Epidermal melanocyte (primary cell): ENCODE data around the gene CPSF3.
A peak's percentile ranks its signal among the peaks of the same experiment; 100 is the strongest.
"Not testable (repeated sequence)": the region's sequence is repeated elsewhere in the genome, so short reads cannot be mapped to it uniquely, and the experiment has no call there.

ENCODE experiments used
- DNase-seq: peaks from one replicate; pipeline ENCODE4 v3.0.0; 2011; ENCODE audit warnings: low spot score; ENCODE audit not compliant: insufficient read length

CPSF3 gene

GRCh38 chr2:9392898-9393765, 30.3 kb upstream of the CPSF3 start:
- no peak for DNase-seq

- DNase-seq = no peak
Measured at GRCh38 chr2:9394816-9395215, 28.6 kb upstream of the CPSF3 start.

GRCh38 chr2:9397201-9397600, 26.3 kb upstream of the CPSF3 start:
- DNase-seq = no peak

- not testable (repeated sequence) for DNase-seq
Measured at GRCh38 chr2:9398251-9398650, 25.2 kb upstream of the CPSF3 start.

- peak; percentile 77 for DNase-seq
Measured at GRCh38 chr2:9398881-9399780, 24.3 kb upstream of the CPSF3 start.

GRCh38 chr2:9400268-9401058, 23.0 kb upstream of the CPSF3 start:
- no peak for DNase-seq

GRCh38 chr2:9401059-9401547, 22.4 kb upstream of the CPSF3 start:
- DNase-seq = no peak

- no peak for DNase-seq
Measured at GRCh38 chr2:9401646-9402371, 21.6 kb upstream of the CPSF3 start.

- no peak for DNase-seq
Measured at GRCh38 chr2:9403924-9404323, 19.5 kb upstream of the CPSF3 start.

GRCh38 chr2:9404451-9404850, 19.0 kb upstream of the CPSF3 start:
- DNase-seq = no peak

GRCh38 chr2:9405636-9406035, 17.8 kb upstream of the CPSF3 start:
- no peak for DNase-seq

GRCh38 chr2:9406529-9407362, 16.7 kb upstream of the CPSF3 start:
- no peak for DNase-seq

GRCh38 chr2:9407363-9407811, 16.1 kb upstream of the CPSF3 start:
- DNase-seq = no peak

GRCh38 chr2:9408641-9409151, 14.8 kb upstream of the CPSF3 start:
- DNase-seq = peak; percentile 77

GRCh38 chr2:9410108-9410507, 13.3 kb upstream of the CPSF3 start:
- DNase-seq = no peak

- DNase-seq = no peak
Measured at GRCh38 chr2:9412781-9413180, 10.7 kb upstream of the CPSF3 start.

GRCh38 chr2:9415516-9416169, 7.8 kb upstream of the CPSF3 start:
- no peak for DNase-seq

- DNase-seq = no peak
Measured at GRCh38 chr2:9416267-9416961, 7.0 kb upstream of the CPSF3 start.
